Cerebellar nuclear complex (tissue), 1 donor: ENCODE results near the gene CYP19A1.
"Not testable (repeated sequence)": the region's sequence is repeated elsewhere in the genome, so short reads cannot be mapped to it uniquely, and the experiment has no call there.

ENCODE experiments used
- DNase-seq, 2 experiments: peaks; one replicate each; lab custom pipeline; 2025; lab: John Stamatoyannopoulos, UW

Gene CYP19A1

DNA sequence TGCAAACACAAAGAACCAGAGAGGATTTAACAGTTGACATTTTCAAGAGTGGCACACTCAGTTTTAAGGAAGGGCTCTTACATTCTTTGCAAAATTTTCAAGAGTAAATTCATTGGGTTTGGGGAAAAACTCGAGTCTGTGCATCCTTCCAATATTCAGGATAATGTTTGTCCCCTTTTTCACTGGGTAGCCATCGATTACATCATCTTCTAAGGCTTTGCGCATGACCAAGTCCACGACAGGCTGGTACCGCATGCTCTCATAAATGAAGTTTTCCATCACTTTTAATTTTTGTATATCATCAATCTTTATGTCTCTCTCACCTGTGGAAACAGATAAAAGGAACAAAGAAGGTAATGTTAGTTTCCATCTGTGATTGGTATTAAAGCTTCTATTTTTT, 126.2 kb downstream of the CYP19A1 start:
- no peak for DNase-seq

GRCh38 chr15:51205050-51205975, 133.1 kb downstream of the CYP19A1 start:
- DNase-seq = no peak

- DNase-seq = no peak
Observed at GRCh38 chr15:51203797-51204196, 134.6 kb downstream of the CYP19A1 start.

GRCh38 chr15:51202783-51203182, 135.6 kb downstream of the CYP19A1 start:
- no peak for DNase-seq

DNA sequence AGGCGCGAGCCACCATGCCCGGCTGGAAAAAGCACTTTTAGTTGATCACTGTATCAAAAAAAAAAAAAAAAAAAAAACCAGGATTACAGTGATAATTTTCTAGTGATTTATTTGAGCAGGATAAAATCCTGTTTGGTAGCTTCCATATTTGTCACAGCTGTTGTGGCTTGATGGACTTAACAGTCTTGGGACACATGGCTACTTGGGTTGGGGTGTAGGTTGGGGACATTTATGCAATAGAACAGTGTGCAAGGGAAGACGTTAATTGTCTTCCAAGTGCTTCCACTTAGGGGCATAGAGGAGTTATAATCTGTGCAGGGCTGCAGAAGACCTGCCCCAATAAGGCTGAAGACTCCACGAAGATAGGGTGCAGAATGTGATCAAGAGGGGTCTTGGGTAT, 136.8 kb downstream of the CYP19A1 start:
- DNase-seq = no peak

DNA sequence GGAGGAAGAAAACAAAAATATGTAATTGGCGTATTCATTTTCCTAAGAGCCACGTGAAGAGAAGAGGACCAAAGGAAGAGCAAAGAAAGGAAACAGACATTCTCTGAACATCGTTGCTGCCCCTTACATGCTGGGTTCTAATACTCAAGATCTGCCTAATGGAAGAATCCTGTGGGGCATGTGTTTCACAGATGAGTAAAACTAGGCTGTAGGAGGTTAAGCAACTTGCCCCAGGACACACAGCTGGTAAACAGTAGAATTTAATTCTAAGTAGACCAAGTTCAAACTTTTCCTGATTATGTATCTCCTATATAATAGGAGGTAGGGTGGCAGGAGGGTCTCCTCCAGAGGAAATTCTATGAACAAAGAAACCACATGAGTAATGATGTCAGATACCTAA, 137.6 kb downstream of the CYP19A1 start:
- DNase-seq = no peak

GRCh38 chr15:51199541-51199940, 138.9 kb downstream of the CYP19A1 start:
- no peak for DNase-seq

- DNase-seq = no peak
Observed at GRCh38 chr15:51198701-51199232, 139.6 kb downstream of the CYP19A1 start.

- no peak for DNase-seq
Observed at GRCh38 chr15:51195459-51195858, 142.9 kb downstream of the CYP19A1 start.

GRCh38 chr15:51193979-51194378, 144.4 kb downstream of the CYP19A1 start:
- no peak for DNase-seq

DNA sequence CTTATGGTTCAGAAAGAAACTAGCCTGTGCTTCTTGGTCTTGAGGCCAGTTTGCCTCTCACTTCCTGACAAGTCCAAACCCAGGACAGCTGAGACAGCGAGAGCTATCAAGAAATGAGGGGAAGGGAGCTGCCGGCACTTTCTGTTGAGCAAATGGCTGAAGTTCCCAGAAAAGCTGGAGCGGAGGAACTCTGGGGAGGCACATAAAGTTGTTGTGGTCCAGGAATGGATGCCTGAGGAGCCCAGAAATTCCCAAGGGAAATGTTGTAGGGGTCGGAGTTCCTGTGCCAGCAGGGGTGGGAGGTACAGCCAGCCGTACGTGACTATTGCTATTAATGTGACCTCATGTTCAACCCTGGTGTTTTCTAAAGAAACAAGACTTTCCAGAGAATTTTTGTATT, 144.9 kb downstream of the CYP19A1 start:
- no peak for DNase-seq

DNA sequence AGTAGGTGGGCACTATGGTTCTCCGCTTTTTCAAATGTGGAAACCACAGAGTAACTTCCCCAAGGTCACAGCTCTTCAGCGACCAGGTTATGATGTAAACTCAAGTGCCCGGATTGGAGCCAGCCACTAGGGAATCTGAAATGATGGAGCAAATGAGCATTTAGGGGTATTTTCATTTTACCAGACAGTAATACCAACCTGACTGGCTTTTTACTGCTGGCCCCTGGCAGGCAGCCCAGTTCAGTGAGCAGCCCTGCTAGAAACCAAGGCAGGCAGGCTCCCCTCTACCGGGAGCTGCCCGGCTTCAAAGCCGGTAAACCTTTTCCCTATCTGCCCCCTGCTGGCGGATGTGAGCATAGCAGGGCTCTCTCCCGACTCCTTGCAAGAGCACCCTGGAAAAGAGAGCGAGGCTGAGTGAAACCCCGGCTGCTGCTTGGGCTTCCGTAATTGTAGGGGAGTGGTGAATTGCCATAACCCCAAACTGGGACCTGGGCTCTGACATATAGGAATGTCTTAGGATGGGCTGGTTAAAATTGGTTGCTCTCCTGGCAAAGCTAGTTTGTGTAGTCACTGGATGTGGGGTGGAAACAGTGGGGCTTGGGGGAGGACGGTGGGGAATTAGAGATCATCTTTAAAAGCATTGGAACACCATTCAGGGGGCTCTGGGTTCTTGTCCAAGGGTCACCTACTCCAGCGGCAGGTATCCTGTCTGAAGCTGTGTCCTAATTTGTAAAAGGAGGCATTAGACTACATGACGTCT, 145.7 kb downstream of the CYP19A1 start:
- no peak for DNase-seq

GRCh38 chr15:51191766-51192165, 146.6 kb downstream of the CYP19A1 start:
- no peak for DNase-seq

- DNase-seq = no peak
Observed at GRCh38 chr15:51191072-51191670, 147.2 kb downstream of the CYP19A1 start.

GRCh38 chr15:51190424-51191068, 147.8 kb downstream of the CYP19A1 start:
- no peak for DNase-seq

GRCh38 chr15:51189669-51190385, 148.6 kb downstream of the CYP19A1 start:
- DNase-seq = no peak

DNA sequence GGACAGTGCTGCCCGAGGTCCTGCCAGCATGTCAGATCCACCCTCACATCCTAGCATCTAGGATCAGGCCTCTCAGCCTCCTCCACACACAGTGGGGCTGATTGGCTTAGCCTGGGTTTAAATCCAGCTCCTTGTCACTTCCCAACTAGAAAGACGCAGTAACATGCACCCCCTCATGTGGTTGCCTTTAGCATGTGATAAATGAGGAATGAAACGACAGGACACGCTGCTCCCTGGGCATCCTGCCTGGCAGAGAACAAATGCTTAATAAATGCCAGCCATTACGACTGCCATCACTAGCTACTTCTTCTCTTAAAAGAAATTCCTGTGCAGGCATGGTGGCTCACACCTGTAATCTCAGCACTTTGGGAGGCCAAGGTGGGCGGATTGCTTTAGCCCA, 149.6 kb downstream of the CYP19A1 start:
- DNase-seq = not testable (repeated sequence)

DNA sequence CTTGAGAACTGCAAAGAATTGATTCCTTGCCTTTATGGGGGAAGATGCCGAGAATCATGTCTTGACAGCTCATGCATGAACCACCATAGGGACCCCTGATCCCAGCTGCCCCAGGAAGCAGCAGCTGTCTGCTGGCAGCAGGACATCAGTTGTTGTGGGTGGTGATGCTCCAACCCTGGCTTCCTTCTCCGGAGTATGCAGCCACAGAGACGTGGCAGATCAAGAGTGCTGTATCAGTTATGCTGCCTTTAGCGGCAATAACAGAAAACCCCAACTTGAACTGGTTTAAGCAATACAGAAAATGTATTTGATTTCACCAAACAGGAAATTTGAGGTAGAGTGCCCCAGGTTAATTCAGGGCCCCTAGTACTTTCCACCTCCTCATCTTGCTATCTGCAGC, 151.5 kb downstream of the CYP19A1 start:
- DNase-seq = no peak

DNA sequence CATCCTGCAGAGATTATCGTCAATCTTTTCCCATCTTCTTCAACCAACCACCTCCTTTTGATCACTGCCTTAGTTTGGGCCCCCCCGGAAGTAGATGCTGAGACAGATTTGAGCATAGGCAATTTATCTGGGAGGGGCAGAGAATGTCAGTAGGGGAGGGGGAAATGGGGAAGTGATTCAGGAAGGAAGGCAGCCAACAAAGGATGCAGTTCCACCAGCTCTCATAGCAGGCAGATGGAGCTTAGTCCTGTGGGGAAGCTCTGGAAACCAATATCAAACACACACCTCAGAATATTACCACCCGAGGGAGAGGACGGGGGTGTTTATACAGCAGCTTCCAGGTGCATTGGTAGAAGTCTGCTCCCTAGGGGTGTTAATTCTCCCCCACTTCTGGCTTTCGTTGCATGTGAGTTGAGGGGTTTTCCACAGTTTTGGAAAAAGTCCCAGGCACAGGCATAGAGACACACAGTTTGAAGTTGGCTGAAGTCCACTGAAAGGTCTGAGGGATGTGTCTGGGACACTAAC, 152.2 kb downstream of the CYP19A1 start:
- DNase-seq = no peak

DNA sequence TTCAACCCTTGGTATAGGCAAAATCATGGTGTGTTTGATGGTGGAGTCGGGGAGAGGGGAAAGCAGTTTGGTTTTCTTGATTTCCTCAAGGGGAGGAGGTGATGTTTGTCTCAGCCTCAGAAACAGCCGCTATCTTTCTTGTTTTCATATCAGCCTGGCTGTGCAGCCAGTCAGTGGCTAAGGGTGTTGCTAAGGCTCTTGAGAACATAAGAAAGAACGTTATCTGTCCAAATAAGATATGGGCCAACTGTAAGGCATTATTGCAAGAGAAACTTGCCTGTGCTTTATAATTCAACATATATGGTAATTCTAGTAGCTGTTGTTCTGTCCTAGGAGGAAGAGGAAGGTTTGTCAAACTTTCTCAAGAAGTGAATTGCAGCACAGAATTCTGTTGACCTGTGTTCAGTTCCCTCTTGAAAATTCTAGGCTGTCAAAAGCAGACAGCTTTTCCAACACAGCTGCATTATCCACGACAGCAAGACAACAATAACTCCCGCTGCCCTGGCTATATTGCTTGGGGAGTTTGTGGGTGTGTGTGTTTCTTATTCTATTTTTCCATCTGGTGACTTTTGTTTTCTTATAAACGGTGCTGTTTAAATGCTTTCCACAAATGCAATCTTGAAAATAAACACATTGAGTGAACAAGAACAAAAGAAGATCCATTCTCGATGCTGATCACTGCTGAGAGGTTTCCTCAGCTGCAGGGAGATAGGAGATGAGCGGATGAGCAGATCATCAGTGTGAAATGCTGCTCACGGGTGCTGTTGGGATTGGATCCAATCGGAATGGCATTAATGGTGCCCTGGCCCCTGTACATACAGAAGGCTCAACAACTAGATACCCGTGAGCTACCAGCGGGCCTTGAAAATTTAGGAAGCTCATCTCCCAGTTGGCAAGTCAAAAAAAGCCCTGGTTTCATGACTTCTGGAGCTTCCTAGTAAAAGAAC, 152.9 kb downstream of the CYP19A1 start:
- no peak for DNase-seq
